Activated T-helper 2 cell treated with anti-CD3 and anti-CD28 coated beads, Interferon-gamma antibody, Interleukin-2, Interleukin-4, amounts not matched to agents 10 μg/mL and 5 μg/mL and 100 μg/mL, durations not matched to agents 14 hours and 24 hours and 36 hours (primary cell): ENCODE data around the gene CBX7. TPM values are rescaled to one million over a fixed set of nuclear protein-coding genes. Genes with fewer than 3 reads are reported as not detected.
A peak's percentile ranks its signal among the peaks of the same experiment; 100 is the strongest.

Source experiments
- DNase-seq: peaks from one replicate; pipeline ENCODE4 v3.0.0; 2021; ENCODE audit warnings: low spot score
- H3K27ac Mint-ChIP-seq: one replicate; pipeline ENCODE4 v1.8.0; 2021; ENCODE audit warnings: mixed read lengths
- H3K27me3 Mint-ChIP-seq: one replicate; pipeline ENCODE4 v1.8.0; 2021; ENCODE audit warnings: low read depth, mixed read lengths
- H3K36me3 Mint-ChIP-seq: one replicate; pipeline ENCODE4 v1.8.0; 2021; ENCODE audit warnings: low read depth, mixed read lengths
- H3K4me1 Mint-ChIP-seq: one replicate; pipeline ENCODE4 v1.8.0; 2021; ENCODE audit warnings: low read depth, mixed read lengths
- H3K4me3 Mint-ChIP-seq: one replicate; pipeline ENCODE4 v1.8.0; 2021; ENCODE audit warnings: low read depth, mild to moderate bottlenecking, moderate library complexity, mixed read lengths
- H3K9me3 Mint-ChIP-seq: one replicate; pipeline ENCODE4 v1.8.0; 2021; ENCODE audit warnings: mixed read lengths
- intact Hi-C: fragments of 100-400 bp; cut with micrococcal nuclease; formaldehyde crosslinking; loops from one replicate; pipeline ENCODE4 v1.15.1; 2023
- total RNA-seq: library from RNA; stranded (reverse); gene quantifications from 2 replicates; pipeline ENCODE4 v1.2.3, GENCODE V29; 2022

The CBX7 gene
- 11.6 and 11.8 TPM in 2 replicates for total RNA-seq

- Mint-ChIP-seq H3K4me1 (peaks cover 17% of the 10 kb centered on the region), H3K27ac (peak within 1 kb of the TSS; percentile 42), H3K9me3 (no peaks in the 10 kb centered on the region), H3K27me3 (peaks cover 29% of the 10 kb centered on the region), H3K4me3 (peak within 1 kb of the TSS; percentile 78), H3K36me3 (no peaks in the 10 kb centered on the region)
- intact Hi-C loops: loop anchor here (1.0 to 5.0 kb wide), 2 partner anchors 165 to 280 kb away; partner anchors contain the start of genes CBX6 and RPL3
- peak; percentile 90 for DNase-seq
These were observed at the start of gene CBX7 for GRCh38 chr22:39152511-39153219. CBX7 (minus strand) TSS chr22:39152680; CDS start chr22:39152444, 236 bp downstream.

DNA sequence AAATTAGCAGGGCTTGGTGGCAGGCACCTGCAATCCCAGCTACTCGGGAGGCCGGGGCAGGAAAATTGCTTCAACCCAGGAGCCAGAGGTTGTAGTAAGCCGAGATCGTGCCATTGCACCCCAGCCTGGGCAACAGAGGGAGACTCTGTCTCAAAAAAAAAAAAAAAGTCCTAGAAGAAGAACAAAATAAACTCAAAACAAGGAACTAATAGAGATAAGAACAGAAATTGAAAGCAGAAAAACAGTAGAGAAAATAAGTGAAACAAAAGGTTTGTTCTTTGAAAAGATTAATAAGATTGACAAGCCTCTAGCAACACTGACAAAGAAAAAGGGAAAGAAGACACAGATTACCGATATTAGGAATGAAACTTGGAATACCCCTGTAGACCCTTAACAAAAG is 45.1 kb upstream of the CBX7 start:
- peaks cover 3% of the 10 kb centered on the region for H3K4me1 Mint-ChIP-seq
- intact Hi-C loops: no loop called here

DNA sequence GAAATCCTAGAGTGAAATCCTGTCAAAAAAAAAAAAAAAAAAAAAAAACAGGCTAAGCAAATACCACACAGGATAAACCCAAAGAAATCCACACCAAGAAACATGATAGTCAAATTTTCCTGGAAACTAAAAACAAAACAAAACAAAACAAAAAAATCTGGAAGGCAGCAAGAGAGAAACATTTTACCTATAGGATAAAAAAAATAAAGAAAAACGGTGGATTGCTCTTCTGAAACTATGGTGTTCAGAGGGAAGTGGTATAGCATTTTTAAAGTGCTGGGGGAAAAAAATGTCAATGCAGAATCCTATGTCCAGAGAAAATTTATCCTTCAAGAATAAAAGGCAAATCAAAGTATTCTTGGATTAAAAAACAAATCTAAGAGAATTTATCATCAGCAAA is 41.6 kb upstream of the CBX7 start:
- intact Hi-C loops: no loop called here
- H3K27ac Mint-ChIP-seq: no peak overlapping the region
- no peak overlapping the region for H3K4me3 Mint-ChIP-seq
- H3K9me3 Mint-ChIP-seq: no peaks in the 10 kb centered on the region
- peaks cover 31% of the 10 kb centered on the region for H3K27me3 Mint-ChIP-seq
- peaks cover 3% of the 10 kb centered on the region for H3K4me1 Mint-ChIP-seq
- H3K36me3 Mint-ChIP-seq: no peaks in the 10 kb centered on the region
- no peak for DNase-seq

More for the DNA sequence above, 45.1 kb upstream of the CBX7 start:
- H3K9me3 Mint-ChIP-seq: no peaks in the 10 kb centered on the region
- H3K27ac Mint-ChIP-seq: no peak overlapping the region
- H3K4me3 Mint-ChIP-seq: no peak overlapping the region
- DNase-seq: no peak
- H3K27me3 Mint-ChIP-seq: peaks cover 27% of the 10 kb centered on the region
- H3K36me3 Mint-ChIP-seq: no peaks in the 10 kb centered on the region

GRCh38 chr22:39188809-39189208 is 36.3 kb upstream of the CBX7 start:
- H3K4me3 Mint-ChIP-seq: no peak overlapping the region
- no peak for DNase-seq
- H3K27ac Mint-ChIP-seq: no peak overlapping the region
- intact Hi-C loops: no loop called here
- H3K36me3 Mint-ChIP-seq: no peaks in the 10 kb centered on the region
- no peaks in the 10 kb centered on the region for H3K4me1 Mint-ChIP-seq
- no peaks in the 10 kb centered on the region for H3K9me3 Mint-ChIP-seq
- H3K27me3 Mint-ChIP-seq: peaks cover 12% of the 10 kb centered on the region

DNA sequence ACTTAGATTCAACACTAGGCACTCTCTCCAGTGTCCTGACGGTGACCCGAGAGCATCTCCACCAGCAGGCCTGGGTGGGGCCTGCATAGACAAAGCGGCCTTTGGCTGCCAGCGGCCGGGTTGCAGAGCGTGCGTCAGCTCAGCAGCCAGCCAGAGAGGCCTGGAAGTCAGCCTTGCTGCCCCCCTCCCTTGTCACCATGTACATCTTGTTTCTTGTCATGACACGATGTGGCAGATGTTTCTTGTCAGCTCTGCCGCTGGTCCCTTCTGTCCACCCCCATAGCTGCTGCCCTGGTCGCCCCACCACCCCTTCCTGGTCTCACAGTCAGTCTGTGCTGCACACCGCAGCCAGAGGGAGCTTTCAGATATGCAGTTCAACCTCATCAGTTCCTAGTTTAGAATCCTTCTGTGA is 33.1 kb upstream of the CBX7 start:
- H3K4me3 Mint-ChIP-seq: no peak overlapping the region
- no peaks in the 10 kb centered on the region for H3K36me3 Mint-ChIP-seq
- no peak overlapping the region for H3K27ac Mint-ChIP-seq
- peaks cover 2% of the 10 kb centered on the region for H3K27me3 Mint-ChIP-seq
- intact Hi-C loops: no loop called here
- H3K4me1 Mint-ChIP-seq: no peaks in the 10 kb centered on the region
- no peak for DNase-seq
- H3K9me3 Mint-ChIP-seq: no peaks in the 10 kb centered on the region

DNA sequence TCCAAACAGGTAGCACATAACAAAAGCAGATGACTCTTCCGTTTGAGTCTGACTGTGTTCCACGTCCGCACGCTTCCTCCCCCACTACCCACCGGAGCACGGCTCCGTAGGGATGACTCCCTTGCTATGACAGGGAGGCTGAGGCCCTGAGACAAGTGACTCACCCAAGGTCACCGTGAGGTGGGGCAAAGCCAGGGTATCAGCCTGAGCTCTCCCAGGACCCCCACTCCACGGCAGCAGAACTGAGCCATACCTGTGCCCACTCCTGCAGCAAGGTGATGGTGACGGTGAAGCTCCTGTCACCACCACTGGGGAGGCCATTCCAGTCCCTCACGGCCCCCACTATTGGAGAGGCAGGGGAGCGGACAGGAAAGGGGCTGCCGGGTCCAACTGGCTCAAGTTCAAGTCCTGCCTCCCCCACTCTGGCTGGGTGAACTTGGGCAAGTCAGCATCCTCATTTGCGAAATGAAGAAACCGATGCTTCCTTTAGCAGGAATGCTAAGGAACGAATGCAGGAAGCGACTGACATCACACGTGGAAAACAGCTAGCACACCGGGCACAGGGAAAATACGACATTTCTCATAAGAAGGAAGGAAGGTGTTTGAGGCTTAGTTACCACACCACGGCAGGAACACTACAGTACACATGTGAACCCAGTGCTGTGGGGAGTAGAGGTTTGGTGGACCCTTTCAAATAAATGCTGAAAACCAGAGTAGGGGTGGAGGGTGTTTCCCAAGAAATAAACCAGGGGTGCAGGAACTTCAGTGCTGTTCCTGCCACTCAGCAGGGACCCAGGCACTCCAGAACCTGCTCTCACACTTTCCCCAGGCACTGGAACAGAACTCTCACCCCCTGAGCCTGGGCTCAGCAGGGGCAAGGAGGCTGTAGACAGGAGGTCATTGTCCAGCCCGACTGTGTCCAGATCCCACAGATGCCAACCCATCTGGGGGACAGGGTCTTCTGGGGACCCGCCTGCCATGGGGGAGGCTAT is 32.4 kb upstream of the CBX7 start:
- Mint-ChIP-seq H3K4me3 (no peak overlapping the region), H3K4me1 (no peaks in the 10 kb centered on the region), H3K9me3 (no peaks in the 10 kb centered on the region), H3K36me3 (no peaks in the 10 kb centered on the region), H3K27ac (no peak overlapping the region), H3K27me3 (peaks cover 2% of the 10 kb centered on the region)
- DNase-seq: no peak
- intact Hi-C loops: no loop called here

DNA sequence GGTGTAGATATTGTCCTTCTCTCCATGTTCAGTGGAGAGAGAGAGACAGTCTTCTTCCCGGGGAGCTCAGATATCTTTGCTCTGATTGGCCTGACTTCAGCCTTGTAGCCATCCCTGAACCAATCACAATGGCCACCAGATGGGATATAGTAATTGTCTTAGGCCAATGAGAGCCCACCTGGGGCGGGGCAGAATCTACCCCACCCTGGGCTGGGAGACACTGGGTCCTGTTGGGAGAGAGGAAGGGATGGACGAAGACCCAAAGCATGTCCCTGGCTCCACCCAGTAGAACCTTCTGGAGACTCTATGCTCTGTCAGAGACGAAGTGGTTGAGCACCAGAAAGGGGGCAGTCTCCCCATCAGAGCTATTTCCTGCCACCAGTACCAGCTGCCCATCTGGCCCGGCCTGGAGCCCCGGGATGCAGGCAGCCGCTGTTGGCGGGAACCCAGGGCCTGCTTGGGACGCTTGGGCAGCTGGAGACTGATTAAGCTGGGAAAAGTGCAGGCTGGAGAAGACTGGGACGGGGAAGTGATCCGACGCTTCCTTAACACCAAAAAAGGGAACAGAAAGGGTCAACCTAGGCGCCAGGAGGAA is 31.6 kb upstream of the CBX7 start:
- Mint-ChIP-seq H3K36me3 (no peaks in the 10 kb centered on the region), H3K4me1 (no peaks in the 10 kb centered on the region), H3K4me3 (no peak overlapping the region), H3K27me3 (peaks cover 2% of the 10 kb centered on the region), H3K27ac (no peak overlapping the region), H3K9me3 (no peaks in the 10 kb centered on the region)
- no peak for DNase-seq
- intact Hi-C loops: no loop called here

- Mint-ChIP-seq H3K4me1 (peaks cover 6% of the 10 kb centered on the region), H3K27ac (no peak overlapping the region), H3K9me3 (no peaks in the 10 kb centered on the region), H3K27me3 (peaks cover 2% of the 10 kb centered on the region), H3K4me3 (no peak overlapping the region), H3K36me3 (no peaks in the 10 kb centered on the region)
- DNase-seq: no peak
- intact Hi-C loops: no loop called here
These were observed 30.1 kb upstream of the CBX7 start for GRCh38 chr22:39182478-39183030.

- intact Hi-C loops: no loop called here
- Mint-ChIP-seq H3K27me3 (peaks cover 2% of the 10 kb centered on the region), H3K4me1 (peaks cover 6% of the 10 kb centered on the region), H3K9me3 (no peaks in the 10 kb centered on the region), H3K4me3 (no peak overlapping the region), H3K36me3 (no peaks in the 10 kb centered on the region), H3K27ac (no peak overlapping the region)
- DNase-seq: no peak
These were observed 29.3 kb upstream of the CBX7 start for GRCh38 chr22:39181778-39182177.

DNA sequence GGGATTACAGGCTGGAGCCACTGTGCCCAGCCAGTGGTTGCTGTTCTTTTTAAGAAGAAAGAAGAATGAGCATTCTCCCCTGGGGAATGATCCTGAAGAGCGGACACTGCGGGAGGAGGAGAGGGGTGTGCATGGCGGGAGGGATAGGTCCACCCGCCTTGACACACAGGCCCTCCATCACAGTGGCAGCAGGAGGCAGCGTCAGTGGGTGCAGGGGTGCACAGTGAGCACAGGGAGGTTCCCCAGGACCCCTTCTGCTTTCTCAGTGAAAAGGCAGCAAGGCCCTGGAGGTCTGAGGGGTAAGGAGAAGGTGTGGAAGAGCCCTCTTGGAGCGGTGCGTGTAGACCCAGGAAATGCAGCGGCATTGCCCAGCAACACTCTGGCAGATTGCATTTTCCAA is 28.9 kb upstream of the CBX7 start:
- Mint-ChIP-seq H3K4me1 (peaks cover 6% of the 10 kb centered on the region), H3K9me3 (no peaks in the 10 kb centered on the region), H3K36me3 (no peaks in the 10 kb centered on the region), H3K27ac (no peak overlapping the region), H3K4me3 (no peak overlapping the region), H3K27me3 (peaks cover 2% of the 10 kb centered on the region)
- intact Hi-C loops: no loop called here
- DNase-seq: no peak

DNA sequence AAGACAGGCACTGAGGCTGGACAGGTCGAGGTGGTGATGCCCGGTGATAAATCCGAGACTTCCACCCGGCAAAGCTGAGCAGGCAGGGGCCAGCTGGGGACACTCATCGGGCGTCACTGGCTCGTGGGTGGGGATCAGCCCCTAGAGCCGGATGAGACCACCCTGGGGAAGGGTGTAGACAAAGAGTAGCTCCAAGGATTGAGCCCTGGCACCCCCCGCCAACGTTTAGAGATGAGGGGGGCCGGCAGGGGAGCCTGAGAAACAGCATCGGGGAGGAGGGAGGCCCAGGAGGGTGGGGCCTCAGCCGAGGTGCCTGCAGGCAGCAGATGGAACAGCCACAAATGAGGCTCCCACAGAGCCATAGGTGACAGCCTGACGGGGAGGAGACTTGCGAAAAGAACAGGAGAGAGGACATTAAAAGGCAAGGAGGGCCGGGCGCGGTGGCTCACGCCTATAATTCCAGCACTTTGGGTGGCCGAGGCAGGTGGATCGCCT is 27.4 kb upstream of the CBX7 start:
- Mint-ChIP-seq H3K27ac (no peak overlapping the region), H3K36me3 (no peaks in the 10 kb centered on the region), H3K9me3 (no peaks in the 10 kb centered on the region), H3K4me1 (peaks cover 6% of the 10 kb centered on the region), H3K4me3 (no peak overlapping the region), H3K27me3 (peaks cover 2% of the 10 kb centered on the region)
- intact Hi-C loops: no loop called here
- no peak for DNase-seq

- H3K4me1 Mint-ChIP-seq: peaks cover 10% of the 10 kb centered on the region
- no peaks in the 10 kb centered on the region for H3K9me3 Mint-ChIP-seq
- DNase-seq: no peak
- H3K27ac Mint-ChIP-seq: no peak overlapping the region
- H3K27me3 Mint-ChIP-seq: peaks cover 2% of the 10 kb centered on the region
- intact Hi-C loops: no loop called here
- no peaks in the 10 kb centered on the region for H3K36me3 Mint-ChIP-seq
- no peak overlapping the region for H3K4me3 Mint-ChIP-seq
These were observed 26.9 kb upstream of the CBX7 start for GRCh38 chr22:39179401-39179827.
